Endothelial cell of umbilical vein (primary cell): ENCODE data around the gene PAX6. TPM values are rescaled to one million over a fixed set of nuclear protein-coding genes. Genes with fewer than 3 reads are reported as not detected.

Source experiments
- BruUV-seq: library from RNA; stranded (reverse); fragments of 400-500 nt; replicated peaks from 2 replicates; lab custom pipeline; 2021; lab: Mats Ljungman, UMichigan
- CTCF ChIA-PET: fragments of 300-600, 350-600 bp; sonication (Branson Sonifier 250); formaldehyde crosslinking; loops from one replicate; lab custom pipeline; 2021; ENCODE audit warnings: antibody characterized with exemption, inconsistent platforms; lab: Charles Lee
- POLR2A ChIA-PET: fragments of 300-600, 350-600 bp; sonication (Branson Sonifier 250); formaldehyde crosslinking; loops from one replicate; lab custom pipeline; 2021; ENCODE audit warnings: antibody characterized with exemption, inconsistent platforms; lab: Charles Lee
- DNase-seq: peaks from one replicate; pipeline ENCODE4 v3.0.0-alpha.2; 2011; ENCODE audit warnings: low read depth, low spot score
- FAIRE-seq: peaks from 2 replicates; lab custom pipeline; 2011; peaks lifted over from hg19 to GRCh38; lab: Jason Lieb, UNC
- H2AFZ ChIP-seq: 2 replicates; pipeline ENCODE4 v1.6.0; 2012; ENCODE audit warnings: low read depth, low read length, control low read depth, inconsistent platforms
- H3K27ac ChIP-seq: 2 replicates; pipeline ENCODE4 v1.5.1; 2011; ENCODE audit warnings: low read depth, mild to moderate bottlenecking, control low read depth, low read length, moderate library complexity; ENCODE audit not compliant: insufficient read depth
- H3K27me3 ChIP-seq, 2 experiments: 2 replicates each; pipeline versions ENCODE4 v1.6.0 to v1.6.1; 2011; ENCODE audit warnings: low read length in 2 of 2, mixed read lengths in 1 of 2; ENCODE audit not compliant: control insufficient read depth in 2 of 2, insufficient read depth in 2 of 2
- H3K36me3 ChIP-seq, 2 experiments: 2 replicates in 1 of 2; 3 replicates in 1 of 2; pipeline ENCODE4 v1.5.1; 2011; ENCODE audit warnings: low read length in 2 of 2, mild to moderate bottlenecking in 1 of 2, moderate library complexity in 1 of 2; ENCODE audit not compliant: control insufficient read depth in 2 of 2, insufficient read depth in 2 of 2; ENCODE audit errors: extremely low read depth in 1 of 2
- H3K4me1 ChIP-seq: 3 replicates; pipeline ENCODE4 v1.5.1; 2011; ENCODE audit warnings: mild to moderate bottlenecking, low read length; ENCODE audit not compliant: control insufficient read depth, insufficient read depth; ENCODE audit errors: extremely low read depth
- H3K4me2 ChIP-seq: 2 replicates; pipeline ENCODE4 v1.6.1; 2011; ENCODE audit warnings: low read length, control low read depth, mixed read lengths; ENCODE audit not compliant: insufficient read depth
- H3K4me3 ChIP-seq, 3 experiments: fragments of 200-600 bp in 1 of 3; sonication (generic), shearing (Covaris generic) in 1 of 3; replicated peaks in 1 of 3; 2 replicates each; pipeline ENCODE4 v1.5.1; 2011 to 2016; ENCODE audit warnings: control low read depth in 3 of 3, low read length in 3 of 3, mild to moderate bottlenecking in 2 of 3, inconsistent platforms in 1 of 3, low read depth in 1 of 3, moderate library complexity in 1 of 3; ENCODE audit not compliant: insufficient read depth in 1 of 3
- H3K79me2 ChIP-seq: 2 replicates; pipeline ENCODE4 v1.6.0; 2012; ENCODE audit warnings: low read length, inconsistent platforms; ENCODE audit not compliant: control insufficient read depth, insufficient read depth
- H3K9ac ChIP-seq: replicated peaks from 2 replicates; pipeline ENCODE3; 2011; ENCODE audit warnings: low read length, control low read depth; ENCODE audit not compliant: insufficient read depth; ENCODE audit errors: extremely low read depth
- H3K9me1 ChIP-seq: replicated peaks from 3 replicates; pipeline ENCODE4 v1.6.0; 2011; ENCODE audit warnings: mild to moderate bottlenecking, low read length; ENCODE audit not compliant: control insufficient read depth, insufficient read depth; ENCODE audit errors: extremely low read depth
- H3K9me3 ChIP-seq: replicated peaks from 2 replicates; pipeline ENCODE4 v1.5.1; 2012; ENCODE audit warnings: low read length, inconsistent platforms; ENCODE audit not compliant: control insufficient read depth, insufficient read depth
- H4K20me1 ChIP-seq: replicated peaks from 2 replicates; pipeline ENCODE3; 2011; ENCODE audit warnings: mild to moderate bottlenecking, low read length; ENCODE audit not compliant: control insufficient read depth, insufficient read depth; ENCODE audit errors: extremely low read depth
- EZH2 ChIP-seq: IDR thresholded peaks from 2 replicates; pipeline ENCODE4 v1.6.1; 2012; ENCODE audit warnings: borderline replicate concordance, low read depth, mild to moderate bottlenecking, moderate library complexity, low read length, inconsistent platforms; ENCODE audit not compliant: severe bottlenecking
- GATA2 ChIP-seq: IDR thresholded peaks from 2 replicates; pipeline ENCODE4 v1.7.0; 2011; ENCODE audit warnings: low read depth, mild to moderate bottlenecking, moderate library complexity, mixed read lengths, low read length; ENCODE audit not compliant: insufficient read length, insufficient read depth
- JUN ChIP-seq: IDR thresholded peaks from 2 replicates; pipeline ENCODE4 v1.6.1; 2011; ENCODE audit warnings: borderline replicate concordance, low read depth; ENCODE audit not compliant: insufficient read length, insufficient read depth
- MAX ChIP-seq: IDR thresholded peaks from 2 replicates; pipeline ENCODE4 v1.6.1; 2011; ENCODE audit not compliant: insufficient read depth, insufficient read length
- POLR2A ChIP-seq: IDR thresholded peaks from 2 replicates; pipeline ENCODE4 v1.6.1; 2012; ENCODE audit warnings: low read depth, mild to moderate bottlenecking, control low read depth, low read length
- POLR2AphosphoS5 ChIP-seq: IDR thresholded peaks from 2 replicates; pipeline ENCODE4 v1.6.1; 2012; ENCODE audit warnings: low read depth, mild to moderate bottlenecking, control low read depth, low read length, moderate library complexity; ENCODE audit not compliant: insufficient read depth
- dilution Hi-C: fragments of 300-500 bp; cut with MboI; formaldehyde crosslinking; loops from one replicate; pipeline ENCODE4 v1.15.0; 2019; ENCODE audit warnings: low sequenced_read_pairs; ENCODE audit not compliant: extremely low pct_ligation_motif_present
- intact Hi-C: fragments of 100-400 bp; cut with micrococcal nuclease; formaldehyde crosslinking; loops from one replicate; pipeline ENCODE4 v1.10.0; 2022
- polyA plus RNA-seq, 4 experiments: library from polyadenylated mRNA; depleted of rRNA in 3 of 4; stranded (reverse) in 3 of 4; unstranded in 1 of 4; fragments of >200 nt; gene quantifications; 2 replicates each; pipeline versions ENCODE4 v1.2.1 to v1.2.3, GENCODE V29; 2011 to 2012; ENCODE audit warnings: missing spikeins in 1 of 4
- total RNA-seq: library from RNA; stranded (reverse); gene quantifications from 2 replicates; pipeline ENCODE4 v1.2.3, GENCODE V29; 2021
- TF ChIP-seq, protein P1 (sequence below), 2 donors: IDR thresholded peaks; 1 replicate in 1 of 2; 2 replicates in 1 of 2; pipeline ENCODE4 v1.5.1; 2011; ENCODE audit warnings: low read length in 2 of 2, mild to moderate bottlenecking in 2 of 2, moderate library complexity in 2 of 2, control low read depth in 1 of 2, inconsistent platforms in 1 of 2, low read depth in 1 of 2; ENCODE audit not compliant: insufficient read depth in 1 of 2; ENCODE audit errors: extremely low read depth in 1 of 2

PAX6 gene
- total and polyA plus RNA-seq, 2 donors (not counting 3 experiments of a cell fraction or from before 2014, with no cell fraction given) = not detected

DNA sequence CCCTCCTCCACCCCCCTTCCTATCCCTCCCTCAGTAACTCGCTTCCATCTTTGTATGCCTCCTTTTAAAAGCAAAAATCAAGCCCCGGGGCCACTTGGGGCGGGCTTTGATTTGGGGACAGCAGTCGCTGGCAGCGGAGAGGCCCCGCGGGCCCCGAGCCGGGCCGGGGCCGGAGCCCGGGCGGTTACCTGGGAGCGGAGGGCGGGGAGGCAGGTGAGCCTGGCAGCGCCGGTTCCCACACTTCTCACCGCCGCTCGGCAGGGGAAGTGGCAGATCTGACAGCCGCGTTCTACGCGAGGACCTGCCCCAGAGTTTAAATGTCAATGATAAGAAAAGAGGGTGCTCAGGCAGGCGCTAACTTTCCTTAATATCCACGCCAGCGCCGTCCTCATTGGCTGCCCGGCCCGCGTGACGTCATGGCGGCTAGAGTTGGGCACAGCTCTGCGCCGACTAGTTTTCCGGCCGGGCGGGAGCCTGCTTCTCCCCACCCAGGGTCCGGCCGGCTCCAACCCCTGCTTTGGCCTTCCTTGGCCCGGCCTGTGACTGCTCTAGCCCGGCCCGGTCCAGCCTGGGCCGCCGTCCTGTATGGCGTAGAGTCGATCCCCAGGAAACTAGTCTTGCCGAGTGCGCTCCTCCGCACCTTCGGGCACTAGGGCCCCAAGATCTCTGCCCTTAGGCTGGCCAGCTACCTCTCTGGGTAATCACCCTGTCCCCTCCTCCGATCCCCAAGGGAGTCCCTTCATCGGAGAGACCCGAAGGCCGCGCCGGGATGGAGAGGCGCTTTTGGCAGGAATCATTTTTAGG is 6.7 kb upstream of the PAX6 start:
- no peak for DNase-seq
- Histone ChIP-seq H2AFZ (no peak overlapping the region), H4K20me1 (no peaks in the 10 kb centered on the region), H3K9me1 (no peaks in the 10 kb centered on the region), H3K4me3 (no peak overlapping the region), H3K79me2 (no peaks in the 10 kb centered on the region), H3K27ac (no peak overlapping the region), H3K4me2 (no peak overlapping the region), H3K36me3 (no peaks in the 10 kb centered on the region), H3K9ac (no peak overlapping the region), H3K9me3 (no peaks in the 10 kb centered on the region), H3K27me3 (peaks cover 92 to 99% of the 10 kb centered on the region in 2 experiments), H3K4me1 (peaks cover 2% of the 10 kb centered on the region)
- dilution Hi-C loops = no loop called here
- FAIRE-seq = no peak
- no peak for TF ChIP-seq MAX
- peak; percentile 54 for TF ChIP-seq EZH2
- no TSS peak for BruUV-seq
- ChIA-PET CTCF (interaction anchor here (1.1 kb wide), 1 partner anchor 8 kb away, joined by 3 read pairs; no protein-coding TSS in a partner anchor), POLR2A (no interaction called here)
- intact Hi-C loops = loop anchor here (10.0 kb wide), 1 partner anchor 787 kb away; no protein-coding TSS in a partner anchor

DNA sequence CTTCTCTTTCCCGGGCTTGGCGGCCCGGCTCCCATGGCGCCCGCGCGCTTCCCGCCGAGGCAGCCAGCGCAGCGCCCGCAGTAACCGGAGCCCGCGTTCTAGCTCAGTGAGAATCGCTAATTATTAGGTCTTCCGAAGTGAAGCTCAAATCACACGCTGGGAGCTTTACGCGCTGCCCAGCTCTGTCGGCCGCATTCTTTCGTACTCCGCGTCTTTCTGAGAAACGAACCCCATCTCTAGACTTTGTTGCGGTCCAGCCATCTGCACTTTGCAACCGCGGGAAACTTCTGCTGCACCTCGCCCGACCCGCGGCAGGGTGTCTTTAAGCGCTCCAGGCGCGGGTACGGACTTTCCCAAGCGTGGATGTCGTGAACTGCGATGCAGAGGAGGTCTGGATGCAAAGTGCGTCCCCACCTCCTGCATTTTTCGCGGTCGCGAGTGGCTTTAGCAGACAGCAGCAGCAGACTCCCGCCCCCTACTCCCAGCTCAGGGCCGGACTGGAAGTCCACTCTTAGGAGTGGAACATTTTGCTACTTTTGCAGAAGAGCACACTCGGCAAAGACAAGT is 6.0 kb upstream of the PAX6 start:
- BruUV-seq = no TSS peak
- no peak overlapping the region for H3K27ac ChIP-seq
- ChIA-PET CTCF (no interaction called here), POLR2A (no interaction called here)
- peaks cover 2% of the 10 kb centered on the region for H3K4me1 ChIP-seq
- H4K20me1 ChIP-seq = no peaks in the 10 kb centered on the region
- intact Hi-C loops = loop anchor here (10.0 kb wide), 1 partner anchor 788 kb away; no protein-coding TSS in a partner anchor
- H3K9me3 ChIP-seq = no peaks in the 10 kb centered on the region
- FAIRE-seq (no peak), DNase-seq (no peak)
- H3K4me2 ChIP-seq = no peak overlapping the region
- no peaks in the 10 kb centered on the region for H3K36me3 ChIP-seq
- no peak overlapping the region for H2AFZ ChIP-seq
- no peak overlapping the region for H3K4me3 ChIP-seq
- no peak for TF ChIP-seq POLR2AphosphoS5
- TF ChIP-seq JUN = no peak
- no peak for TF ChIP-seq GATA2
- peak; percentile 73 for TF ChIP-seq EZH2
- TF ChIP-seq POLR2A = no peak
- TF ChIP-seq, protein P1, sequence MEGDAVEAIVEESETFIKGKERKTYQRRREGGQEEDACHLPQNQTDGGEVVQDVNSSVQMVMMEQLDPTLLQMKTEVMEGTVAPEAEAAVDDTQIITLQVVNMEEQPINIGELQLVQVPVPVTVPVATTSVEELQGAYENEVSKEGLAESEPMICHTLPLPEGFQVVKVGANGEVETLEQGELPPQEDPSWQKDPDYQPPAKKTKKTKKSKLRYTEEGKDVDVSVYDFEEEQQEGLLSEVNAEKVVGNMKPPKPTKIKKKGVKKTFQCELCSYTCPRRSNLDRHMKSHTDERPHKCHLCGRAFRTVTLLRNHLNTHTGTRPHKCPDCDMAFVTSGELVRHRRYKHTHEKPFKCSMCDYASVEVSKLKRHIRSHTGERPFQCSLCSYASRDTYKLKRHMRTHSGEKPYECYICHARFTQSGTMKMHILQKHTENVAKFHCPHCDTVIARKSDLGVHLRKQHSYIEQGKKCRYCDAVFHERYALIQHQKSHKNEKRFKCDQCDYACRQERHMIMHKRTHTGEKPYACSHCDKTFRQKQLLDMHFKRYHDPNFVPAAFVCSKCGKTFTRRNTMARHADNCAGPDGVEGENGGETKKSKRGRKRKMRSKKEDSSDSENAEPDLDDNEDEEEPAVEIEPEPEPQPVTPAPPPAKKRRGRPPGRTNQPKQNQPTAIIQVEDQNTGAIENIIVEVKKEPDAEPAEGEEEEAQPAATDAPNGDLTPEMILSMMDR (IDR thresholded peaks at IDR 0.05; ENCODE audit: extremely low read depth in 1 of 2, insufficient read depth in 1 of 2, low read depth in 1 of 2, low read length in 2 of 2) = no peak
- H3K9ac ChIP-seq = no peak overlapping the region
- peaks cover 92 to 99% of the 10 kb centered on the region in 2 experiments for H3K27me3 ChIP-seq
- dilution Hi-C loops = no loop called here
- no peaks in the 10 kb centered on the region for H3K79me2 ChIP-seq
- H3K9me1 ChIP-seq = no peaks in the 10 kb centered on the region
